Measurements from ENCODE around the gene HSD17B3.
"Not testable (repeated sequence)": the region's sequence is repeated elsewhere in the genome, so short reads cannot be mapped to it uniquely, and the experiment has no call there.

Gene HSD17B3

DNA sequence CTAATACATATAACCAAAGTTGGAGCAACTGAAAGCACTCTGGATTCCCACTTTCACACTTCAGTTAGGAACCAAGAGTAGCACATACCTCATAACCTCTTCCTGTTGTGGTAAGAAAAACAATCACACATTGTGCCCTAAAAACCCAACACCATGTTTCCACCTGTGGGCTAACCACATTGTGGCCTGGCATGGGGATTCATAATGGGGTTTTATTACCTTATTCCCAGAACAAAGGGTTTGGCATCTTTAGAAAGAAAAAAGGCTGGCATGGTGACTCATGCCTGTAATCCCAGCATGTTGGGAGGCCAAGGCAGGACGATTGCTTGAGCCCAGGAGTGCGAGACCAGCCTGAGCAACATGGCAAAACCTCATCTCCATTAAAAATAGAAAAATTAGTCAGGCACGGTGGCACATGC is 60.6 kb downstream of the HSD17B3 start:
- Histone ChIP-seq H3K79me2 (ENCODE audit: insufficient read depth, low read length) (no peaks in the 10 kb centered on the region), H3K27me3 (ENCODE audit: insufficient read depth, low read length, poor library complexity, severe bottlenecking) (peaks cover 85% of the 10 kb centered on the region), H3K36me3 (ENCODE audit: insufficient read depth, low read length) (no peaks in the 10 kb centered on the region), H3K9me3 (ENCODE audit: insufficient read depth, low read depth, low read length) (no peaks in the 10 kb centered on the region; the same call in 1 of the 2 replicates), H4K20me1 (ENCODE audit: insufficient read depth, low read length, poor library complexity, severe bottlenecking) (no peaks in the 10 kb centered on the region), H3F3A (ENCODE audit: low read depth) (no peaks in the 10 kb centered on the region), H3K4me1 (ENCODE audit: insufficient read depth, low read length, poor library complexity, severe bottlenecking) (peaks cover 5% of the 10 kb centered on the region), H3K4me2 (ENCODE audit: low read depth, low read length, poor library complexity, severe bottlenecking) (no peak overlapping the region), H2AFZ (ENCODE audit: low read length) (no peak overlapping the region), H3K9ac (ENCODE audit: low read depth, low read length, poor library complexity, severe bottlenecking) (no peak overlapping the region), H3K9me2 (replicated peaks; ENCODE audit: low read depth, low read length) (no peaks in the 10 kb centered on the region), H3K4me3 (ENCODE audit: low read length, poor library complexity, severe bottlenecking) (no peak overlapping the region)
- TF ChIP-seq, protein P1, sequence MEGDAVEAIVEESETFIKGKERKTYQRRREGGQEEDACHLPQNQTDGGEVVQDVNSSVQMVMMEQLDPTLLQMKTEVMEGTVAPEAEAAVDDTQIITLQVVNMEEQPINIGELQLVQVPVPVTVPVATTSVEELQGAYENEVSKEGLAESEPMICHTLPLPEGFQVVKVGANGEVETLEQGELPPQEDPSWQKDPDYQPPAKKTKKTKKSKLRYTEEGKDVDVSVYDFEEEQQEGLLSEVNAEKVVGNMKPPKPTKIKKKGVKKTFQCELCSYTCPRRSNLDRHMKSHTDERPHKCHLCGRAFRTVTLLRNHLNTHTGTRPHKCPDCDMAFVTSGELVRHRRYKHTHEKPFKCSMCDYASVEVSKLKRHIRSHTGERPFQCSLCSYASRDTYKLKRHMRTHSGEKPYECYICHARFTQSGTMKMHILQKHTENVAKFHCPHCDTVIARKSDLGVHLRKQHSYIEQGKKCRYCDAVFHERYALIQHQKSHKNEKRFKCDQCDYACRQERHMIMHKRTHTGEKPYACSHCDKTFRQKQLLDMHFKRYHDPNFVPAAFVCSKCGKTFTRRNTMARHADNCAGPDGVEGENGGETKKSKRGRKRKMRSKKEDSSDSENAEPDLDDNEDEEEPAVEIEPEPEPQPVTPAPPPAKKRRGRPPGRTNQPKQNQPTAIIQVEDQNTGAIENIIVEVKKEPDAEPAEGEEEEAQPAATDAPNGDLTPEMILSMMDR (conservative IDR thresholded peaks at IDR 0.05; ENCODE audit: low read length) = no peak
- TF ChIP-seq EZH2phosphoT487 (IDR thresholded peaks at IDR 0.05; ENCODE audit: borderline replicate concordance) = peak; percentile 33; the same call in 1 of the 2 replicates

DNA sequence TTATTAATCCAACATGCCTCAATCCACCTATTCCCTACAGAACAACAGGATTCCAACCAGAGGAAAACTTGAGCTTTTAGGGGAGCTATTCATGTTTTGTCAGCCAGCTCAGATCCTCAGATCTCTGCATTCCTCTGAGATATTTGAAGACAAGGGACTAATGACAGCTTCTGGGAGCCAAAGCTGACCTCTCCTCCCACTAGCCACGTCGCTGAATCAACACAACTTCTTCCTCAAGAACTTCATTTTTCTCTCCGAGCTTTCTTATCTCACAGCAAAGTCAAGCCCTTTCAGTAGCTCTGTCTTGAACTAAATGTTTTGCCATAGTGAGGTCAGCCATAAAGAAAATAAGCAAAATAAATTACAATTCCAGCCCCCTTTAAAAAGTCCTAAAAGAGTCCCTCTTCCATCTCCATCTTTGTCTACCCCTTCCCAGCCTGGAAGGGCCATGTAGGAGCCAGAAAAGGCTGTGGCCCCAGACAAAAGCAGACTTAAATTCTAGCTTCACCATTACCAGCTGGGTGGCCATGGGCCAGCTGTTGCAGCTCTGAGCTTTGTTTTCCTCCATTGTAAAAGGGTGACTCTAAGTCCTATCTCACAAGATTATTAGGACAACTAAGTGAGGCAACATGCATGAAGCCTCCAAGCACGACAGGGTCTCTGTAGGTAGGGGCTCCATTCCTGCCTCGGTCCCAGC is 65.0 kb downstream of the HSD17B3 start:
- H3K9me2 ChIP-seq (replicated peaks; ENCODE audit: low read depth, low read length) = no peaks in the 10 kb centered on the region
- no peak overlapping the region for H3K4me3 ChIP-seq (ENCODE audit: low read length, poor library complexity, severe bottlenecking)
- H3K9ac ChIP-seq (ENCODE audit: low read depth, low read length, poor library complexity, severe bottlenecking) = no peak overlapping the region
- H3K4me1 ChIP-seq (ENCODE audit: insufficient read depth, low read length, poor library complexity, severe bottlenecking) = peaks cover 5% of the 10 kb centered on the region
- H2AFZ ChIP-seq (ENCODE audit: low read length) = no peak overlapping the region
- no peaks in the 10 kb centered on the region for H3F3A ChIP-seq (ENCODE audit: low read depth)
- no peak overlapping the region for H3K4me2 ChIP-seq (ENCODE audit: low read depth, low read length, poor library complexity, severe bottlenecking)
- peaks cover 83% of the 10 kb centered on the region for H3K27me3 ChIP-seq (ENCODE audit: insufficient read depth, low read length, poor library complexity, severe bottlenecking)
- no peaks in the 10 kb centered on the region for H3K9me3 ChIP-seq (ENCODE audit: insufficient read depth, low read depth, low read length)
- H3K36me3 ChIP-seq (ENCODE audit: insufficient read depth, low read length) = no peaks in the 10 kb centered on the region
- no peaks in the 10 kb centered on the region for H4K20me1 ChIP-seq (ENCODE audit: insufficient read depth, low read length, poor library complexity, severe bottlenecking)
- H3K79me2 ChIP-seq (ENCODE audit: insufficient read depth, low read length) = no peaks in the 10 kb centered on the region
- no peak for TF ChIP-seq EZH2phosphoT487 (IDR thresholded peaks at IDR 0.05; ENCODE audit: borderline replicate concordance)
- TF ChIP-seq, protein P1 (conservative IDR thresholded peaks at IDR 0.05; ENCODE audit: low read length) = no peak

DNA sequence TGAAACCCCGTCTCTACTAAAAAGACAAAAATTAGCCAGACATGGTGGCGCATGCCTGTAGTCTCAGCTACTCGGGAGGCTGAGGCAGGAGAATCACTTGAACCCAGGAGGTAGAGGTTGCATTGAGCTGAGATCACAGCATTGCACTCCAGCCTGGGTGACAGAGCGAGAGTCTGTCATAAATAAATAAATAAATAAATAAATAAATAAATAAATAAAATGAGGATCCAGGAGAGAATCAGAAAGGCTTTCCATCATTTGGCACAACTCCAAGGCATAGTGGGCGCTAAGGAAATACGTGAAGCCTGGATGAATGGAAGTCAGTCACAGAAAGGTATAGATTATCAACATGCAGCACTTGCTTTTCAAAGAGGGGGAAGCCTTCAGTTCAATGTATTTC is 65.6 kb downstream of the HSD17B3 start:
- H3K9me3 ChIP-seq (ENCODE audit: insufficient read depth, low read depth, low read length); H3K4me1 ChIP-seq (ENCODE audit: insufficient read depth, low read length, poor library complexity, severe bottlenecking); H2AFZ ChIP-seq (ENCODE audit: low read length); H3K4me2 ChIP-seq (ENCODE audit: low read depth, low read length, poor library complexity, severe bottlenecking); H3K36me3 ChIP-seq (ENCODE audit: insufficient read depth, low read length); H3K9me2 ChIP-seq (replicated peaks; ENCODE audit: low read depth, low read length); H3F3A ChIP-seq (ENCODE audit: low read depth); H3K9ac ChIP-seq (ENCODE audit: low read depth, low read length, poor library complexity, severe bottlenecking); H3K79me2 ChIP-seq (ENCODE audit: insufficient read depth, low read length); H3K4me3 ChIP-seq (ENCODE audit: low read length, poor library complexity, severe bottlenecking); H4K20me1 ChIP-seq (ENCODE audit: insufficient read depth, low read length, poor library complexity, severe bottlenecking): not testable (repeated sequence)
- H3K27me3 ChIP-seq (ENCODE audit: insufficient read depth, low read length, poor library complexity, severe bottlenecking) = peaks cover 83% of the 10 kb centered on the region
